HL-60 (cell line): Measurements from ENCODE around the gene LUZP2.

ENCODE experiments used
- CTCF ChIP-seq: IDR thresholded peaks from one replicate; pipeline ENCODE4 v1.5.1; 2011; ENCODE audit warnings: low read length, control low read depth, inconsistent platforms; ENCODE audit not compliant: insufficient read depth
- GABPA ChIP-seq: IDR thresholded peaks from 2 replicates; pipeline ENCODE4 v1.6.1; 2012; ENCODE audit warnings: low read depth
- POLR2AphosphoS5 ChIP-seq: IDR thresholded peaks from 2 replicates; pipeline ENCODE4 v1.6.1; 2012; ENCODE audit warnings: low read depth
- REST ChIP-seq: IDR thresholded peaks from 2 replicates; pipeline ENCODE4 v1.6.1; 2012; ENCODE audit warnings: low read depth; ENCODE audit not compliant: insufficient replicate concordance

- TF ChIP-seq CTCF = no peak
- TF ChIP-seq REST = no peak
- no peak for TF ChIP-seq POLR2AphosphoS5
- TF ChIP-seq GABPA = no peak
These were observed 569.9 kb downstream of the LUZP2 start for GRCh38 chr11:25066706-25067105.
